ENCODE results near the gene SLC38A11. TPM values are rescaled to one million over a fixed set of nuclear protein-coding genes. Genes with fewer than 3 reads are reported as not detected.

Gene SLC38A11
- total and polyA plus RNA-seq, 2 of the 13 experiments (the other 11 are each of a cell fraction or from before 2014, with no cell fraction given) = 14.0 to 14.3 TPM

DNA sequence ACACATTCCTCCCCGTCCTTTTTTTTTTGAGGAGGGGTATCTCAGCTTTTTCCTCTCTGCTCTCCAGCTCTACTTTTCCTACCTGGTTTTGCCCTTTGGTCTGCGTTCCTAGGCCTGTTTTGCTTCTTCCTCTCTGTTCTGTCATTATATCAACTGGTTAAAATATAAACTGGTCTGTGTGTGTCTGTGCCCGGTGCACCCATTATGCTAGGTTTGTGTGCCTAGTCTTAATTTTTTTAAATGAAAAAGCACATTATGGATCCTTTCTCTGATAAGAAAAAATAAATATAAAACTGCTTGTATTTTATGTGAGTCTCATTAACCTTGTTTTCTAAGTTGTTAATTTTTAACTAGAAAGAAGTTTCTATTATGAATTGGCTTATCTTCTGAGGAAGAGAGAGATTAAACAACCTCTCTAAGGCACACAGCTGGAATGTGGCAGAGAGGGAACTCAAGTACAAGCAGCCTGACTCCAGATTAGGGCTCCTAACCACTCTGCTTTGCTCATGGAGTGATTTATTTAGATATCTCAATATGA, 17.4 kb downstream of the SLC38A11 start (continued):
- TF ChIP-seq, protein P1, sequence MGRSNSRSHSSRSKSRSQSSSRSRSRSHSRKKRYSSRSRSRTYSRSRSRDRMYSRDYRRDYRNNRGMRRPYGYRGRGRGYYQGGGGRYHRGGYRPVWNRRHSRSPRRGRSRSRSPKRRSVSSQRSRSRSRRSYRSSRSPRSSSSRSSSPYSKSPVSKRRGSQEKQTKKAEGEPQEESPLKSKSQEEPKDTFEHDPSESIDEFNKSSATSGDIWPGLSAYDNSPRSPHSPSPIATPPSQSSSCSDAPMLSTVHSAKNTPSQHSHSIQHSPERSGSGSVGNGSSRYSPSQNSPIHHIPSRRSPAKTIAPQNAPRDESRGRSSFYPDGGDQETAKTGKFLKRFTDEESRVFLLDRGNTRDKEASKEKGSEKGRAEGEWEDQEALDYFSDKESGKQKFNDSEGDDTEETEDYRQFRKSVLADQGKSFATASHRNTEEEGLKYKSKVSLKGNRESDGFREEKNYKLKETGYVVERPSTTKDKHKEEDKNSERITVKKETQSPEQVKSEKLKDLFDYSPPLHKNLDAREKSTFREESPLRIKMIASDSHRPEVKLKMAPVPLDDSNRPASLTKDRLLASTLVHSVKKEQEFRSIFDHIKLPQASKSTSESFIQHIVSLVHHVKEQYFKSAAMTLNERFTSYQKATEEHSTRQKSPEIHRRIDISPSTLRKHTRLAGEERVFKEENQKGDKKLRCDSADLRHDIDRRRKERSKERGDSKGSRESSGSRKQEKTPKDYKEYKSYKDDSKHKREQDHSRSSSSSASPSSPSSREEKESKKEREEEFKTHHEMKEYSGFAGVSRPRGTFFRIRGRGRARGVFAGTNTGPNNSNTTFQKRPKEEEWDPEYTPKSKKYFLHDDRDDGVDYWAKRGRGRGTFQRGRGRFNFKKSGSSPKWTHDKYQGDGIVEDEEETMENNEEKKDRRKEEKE (IDR thresholded peaks at IDR 0.05) = no peak
- TF ChIP-seq SIX1 (CRISPR knock-in tag; IDR thresholded peaks at IDR 0.05; ENCODE audit: borderline replicate concordance) = peak; percentile 67; the same call in 1 of the 2 replicates
- peak; percentile 79 for TF ChIP-seq ATF1 (CRISPR knock-in tag; IDR thresholded peaks at IDR 0.05)
- no peak for TF ChIP-seq ZNF7 (CRISPR knock-in tag; IDR thresholded peaks at IDR 0.05)
- peak; percentile 51; the same call in 1 of the 2 replicates for TF ChIP-seq HOXA3 (CRISPR knock-in tag; IDR thresholded peaks at IDR 0.05)
- TF ChIP-seq ZNF17 (CRISPR knock-in tag; IDR thresholded peaks at IDR 0.05) = no peak
- TF ChIP-seq, protein P2, sequence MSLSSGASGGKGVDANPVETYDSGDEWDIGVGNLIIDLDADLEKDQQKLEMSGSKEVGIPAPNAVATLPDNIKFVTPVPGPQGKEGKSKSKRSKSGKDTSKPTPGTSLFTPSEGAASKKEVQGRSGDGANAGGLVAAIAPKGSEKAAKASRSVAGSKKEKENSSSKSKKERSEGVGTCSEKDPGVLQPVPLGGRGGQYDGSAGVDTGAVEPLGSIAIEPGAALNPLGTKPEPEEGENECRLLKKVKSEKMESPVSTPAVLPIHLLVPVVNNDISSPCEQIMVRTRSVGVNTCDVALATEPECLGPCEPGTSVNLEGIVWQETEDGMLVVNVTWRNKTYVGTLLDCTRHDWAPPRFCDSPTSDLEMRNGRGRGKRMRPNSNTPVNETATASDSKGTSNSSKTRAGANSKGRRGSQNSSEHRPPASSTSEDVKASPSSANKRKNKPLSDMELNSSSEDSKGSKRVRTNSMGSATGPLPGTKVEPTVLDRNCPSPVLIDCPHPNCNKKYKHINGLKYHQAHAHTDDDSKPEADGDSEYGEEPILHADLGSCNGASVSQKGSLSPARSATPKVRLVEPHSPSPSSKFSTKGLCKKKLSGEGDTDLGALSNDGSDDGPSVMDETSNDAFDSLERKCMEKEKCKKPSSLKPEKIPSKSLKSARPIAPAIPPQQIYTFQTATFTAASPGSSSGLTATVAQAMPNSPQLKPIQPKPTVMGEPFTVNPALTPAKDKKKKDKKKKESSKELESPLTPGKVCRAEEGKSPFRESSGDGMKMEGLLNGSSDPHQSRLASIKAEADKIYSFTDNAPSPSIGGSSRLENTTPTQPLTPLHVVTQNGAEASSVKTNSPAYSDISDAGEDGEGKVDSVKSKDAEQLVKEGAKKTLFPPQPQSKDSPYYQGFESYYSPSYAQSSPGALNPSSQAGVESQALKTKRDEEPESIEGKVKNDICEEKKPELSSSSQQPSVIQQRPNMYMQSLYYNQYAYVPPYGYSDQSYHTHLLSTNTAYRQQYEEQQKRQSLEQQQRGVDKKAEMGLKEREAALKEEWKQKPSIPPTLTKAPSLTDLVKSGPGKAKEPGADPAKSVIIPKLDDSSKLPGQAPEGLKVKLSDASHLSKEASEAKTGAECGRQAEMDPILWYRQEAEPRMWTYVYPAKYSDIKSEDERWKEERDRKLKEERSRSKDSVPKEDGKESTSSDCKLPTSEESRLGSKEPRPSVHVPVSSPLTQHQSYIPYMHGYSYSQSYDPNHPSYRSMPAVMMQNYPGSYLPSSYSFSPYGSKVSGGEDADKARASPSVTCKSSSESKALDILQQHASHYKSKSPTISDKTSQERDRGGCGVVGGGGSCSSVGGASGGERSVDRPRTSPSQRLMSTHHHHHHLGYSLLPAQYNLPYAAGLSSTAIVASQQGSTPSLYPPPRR (CRISPR knock-in tag; IDR thresholded peaks at IDR 0.05; ENCODE audit: borderline replicate concordance) = peak; percentile 58
- TF ChIP-seq, protein P3, sequence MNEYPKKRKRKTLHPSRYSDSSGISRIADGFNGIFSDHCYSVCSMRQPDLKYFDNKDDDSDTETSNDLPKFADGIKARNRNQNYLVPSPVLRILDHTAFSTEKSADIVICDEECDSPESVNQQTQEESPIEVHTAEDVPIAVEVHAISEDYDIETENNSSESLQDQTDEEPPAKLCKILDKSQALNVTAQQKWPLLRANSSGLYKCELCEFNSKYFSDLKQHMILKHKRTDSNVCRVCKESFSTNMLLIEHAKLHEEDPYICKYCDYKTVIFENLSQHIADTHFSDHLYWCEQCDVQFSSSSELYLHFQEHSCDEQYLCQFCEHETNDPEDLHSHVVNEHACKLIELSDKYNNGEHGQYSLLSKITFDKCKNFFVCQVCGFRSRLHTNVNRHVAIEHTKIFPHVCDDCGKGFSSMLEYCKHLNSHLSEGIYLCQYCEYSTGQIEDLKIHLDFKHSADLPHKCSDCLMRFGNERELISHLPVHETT (CRISPR knock-in tag; conservative IDR thresholded peaks at IDR 0.05) = 0 out of 2 replicates have a peak, but pooled peaks have one; percentile 35
- peak in 1 of 2 experiments; percentile 21; a peak in 1 of 4 replicates for TF ChIP-seq POLR2A (IDR thresholded peaks at IDR 0.05; ENCODE audit: insufficient read depth in 1 of 2, low read depth in 2 of 2, low read length in 2 of 2)
- no peak for TF ChIP-seq ZNF256 (CRISPR knock-in tag; conservative IDR thresholded peaks at IDR 0.05)
- TF ChIP-seq, protein P4, sequence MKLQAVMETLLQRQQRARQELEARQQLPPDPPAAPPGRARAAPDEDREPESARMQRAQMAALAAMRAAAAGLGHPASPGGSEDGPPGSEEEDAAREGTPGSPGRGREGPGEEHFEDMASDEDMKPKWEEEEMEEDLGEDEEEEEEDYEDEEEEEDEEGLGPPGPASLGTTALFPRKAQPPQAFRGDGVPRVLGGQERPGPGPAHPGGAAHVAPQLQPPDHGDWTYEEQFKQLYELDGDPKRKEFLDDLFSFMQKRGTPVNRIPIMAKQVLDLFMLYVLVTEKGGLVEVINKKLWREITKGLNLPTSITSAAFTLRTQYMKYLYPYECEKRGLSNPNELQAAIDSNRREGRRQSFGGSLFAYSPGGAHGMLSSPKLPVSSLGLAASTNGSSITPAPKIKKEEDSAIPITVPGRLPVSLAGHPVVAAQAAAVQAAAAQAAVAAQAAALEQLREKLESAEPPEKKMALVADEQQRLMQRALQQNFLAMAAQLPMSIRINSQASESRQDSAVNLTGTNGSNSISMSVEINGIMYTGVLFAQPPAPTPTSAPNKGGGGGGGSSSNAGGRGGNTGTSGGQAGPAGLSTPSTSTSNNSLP (IDR thresholded peaks at IDR 0.05; ENCODE audit: low read depth, low read length) = peak; percentile 51
- TF ChIP-seq, protein P5, sequence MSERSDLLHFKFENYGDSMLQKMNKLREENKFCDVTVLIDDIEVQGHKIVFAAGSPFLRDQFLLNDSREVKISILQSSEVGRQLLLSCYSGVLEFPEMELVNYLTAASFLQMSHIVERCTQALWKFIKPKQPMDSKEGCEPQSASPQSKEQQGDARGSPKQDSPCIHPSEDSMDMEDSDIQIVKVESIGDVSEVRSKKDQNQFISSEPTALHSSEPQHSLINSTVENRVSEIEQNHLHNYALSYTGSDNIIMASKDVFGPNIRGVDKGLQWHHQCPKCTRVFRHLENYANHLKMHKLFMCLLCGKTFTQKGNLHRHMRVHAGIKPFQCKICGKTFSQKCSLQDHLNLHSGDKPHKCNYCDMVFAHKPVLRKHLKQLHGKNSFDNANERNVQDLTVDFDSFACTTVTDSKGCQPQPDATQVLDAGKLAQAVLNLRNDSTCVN (CRISPR knock-in tag; IDR thresholded peaks at IDR 0.05; ENCODE audit: borderline replicate concordance) = no peak
- TF ChIP-seq, protein P6, sequence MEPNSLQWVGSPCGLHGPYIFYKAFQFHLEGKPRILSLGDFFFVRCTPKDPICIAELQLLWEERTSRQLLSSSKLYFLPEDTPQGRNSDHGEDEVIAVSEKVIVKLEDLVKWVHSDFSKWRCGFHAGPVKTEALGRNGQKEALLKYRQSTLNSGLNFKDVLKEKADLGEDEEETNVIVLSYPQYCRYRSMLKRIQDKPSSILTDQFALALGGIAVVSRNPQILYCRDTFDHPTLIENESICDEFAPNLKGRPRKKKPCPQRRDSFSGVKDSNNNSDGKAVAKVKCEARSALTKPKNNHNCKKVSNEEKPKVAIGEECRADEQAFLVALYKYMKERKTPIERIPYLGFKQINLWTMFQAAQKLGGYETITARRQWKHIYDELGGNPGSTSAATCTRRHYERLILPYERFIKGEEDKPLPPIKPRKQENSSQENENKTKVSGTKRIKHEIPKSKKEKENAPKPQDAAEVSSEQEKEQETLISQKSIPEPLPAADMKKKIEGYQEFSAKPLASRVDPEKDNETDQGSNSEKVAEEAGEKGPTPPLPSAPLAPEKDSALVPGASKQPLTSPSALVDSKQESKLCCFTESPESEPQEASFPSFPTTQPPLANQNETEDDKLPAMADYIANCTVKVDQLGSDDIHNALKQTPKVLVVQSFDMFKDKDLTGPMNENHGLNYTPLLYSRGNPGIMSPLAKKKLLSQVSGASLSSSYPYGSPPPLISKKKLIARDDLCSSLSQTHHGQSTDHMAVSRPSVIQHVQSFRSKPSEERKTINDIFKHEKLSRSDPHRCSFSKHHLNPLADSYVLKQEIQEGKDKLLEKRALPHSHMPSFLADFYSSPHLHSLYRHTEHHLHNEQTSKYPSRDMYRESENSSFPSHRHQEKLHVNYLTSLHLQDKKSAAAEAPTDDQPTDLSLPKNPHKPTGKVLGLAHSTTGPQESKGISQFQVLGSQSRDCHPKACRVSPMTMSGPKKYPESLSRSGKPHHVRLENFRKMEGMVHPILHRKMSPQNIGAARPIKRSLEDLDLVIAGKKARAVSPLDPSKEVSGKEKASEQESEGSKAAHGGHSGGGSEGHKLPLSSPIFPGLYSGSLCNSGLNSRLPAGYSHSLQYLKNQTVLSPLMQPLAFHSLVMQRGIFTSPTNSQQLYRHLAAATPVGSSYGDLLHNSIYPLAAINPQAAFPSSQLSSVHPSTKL (CRISPR knock-in tag; IDR thresholded peaks at IDR 0.05) = peak; percentile 76; the same call in 1 of the 2 replicates

Measured in HepG2 (cell line).